GM18951 (cell line): Measurements from ENCODE around the gene ELMO1.

Experiments
- POLR2A ChIP-seq: IDR thresholded peaks from 4 replicates; pipeline ENCODE4 v1.6.1; 2011; ENCODE audit warnings: mild to moderate bottlenecking; ENCODE audit not compliant: insufficient read length, insufficient read depth; ENCODE audit errors: extremely low read depth
- in situ Hi-C: fragments of 300-500 bp; cut with MboI; formaldehyde crosslinking; loops from one replicate; pipeline ENCODE4 v1.12.0; 2022; ENCODE audit warnings: low sequenced_read_pairs, mixed read lengths, inconsistent platforms; ENCODE audit not compliant: unreplicated experiment

Gene ELMO1

GRCh38 chr7:37265876-37266275 is 182.8 kb downstream of the ELMO1 start:
- in situ Hi-C loops = no loop called here
- TF ChIP-seq POLR2A = no peak

- in situ Hi-C loops = no loop called here
- TF ChIP-seq POLR2A = no peak
These were observed 183.7 kb downstream of the ELMO1 start for GRCh38 chr7:37265006-37265405.

GRCh38 chr7:37262181-37262580 is 186.5 kb downstream of the ELMO1 start:
- no peak for TF ChIP-seq POLR2A
- in situ Hi-C loops = no loop called here

GRCh38 chr7:37259319-37259821 is 189.3 kb downstream of the ELMO1 start:
- in situ Hi-C loops = no loop called here
- no peak for TF ChIP-seq POLR2A

GRCh38 chr7:37256631-37257030 is 192.0 kb downstream of the ELMO1 start:
- in situ Hi-C loops = no loop called here
- TF ChIP-seq POLR2A = no peak

- TF ChIP-seq POLR2A = no peak
These were observed 193.2 kb downstream of the ELMO1 start for GRCh38 chr7:37255327-37255944.

GRCh38 chr7:37251222-37251621 is 197.4 kb downstream of the ELMO1 start:
- TF ChIP-seq POLR2A = no peak

More at GRCh38 chr7:37255327-37255944, 193.2 kb downstream of the ELMO1 start:
- in situ Hi-C loops = no loop called here

GRCh38 chr7:37249240-37249639 is 199.4 kb downstream of the ELMO1 start:
- in situ Hi-C loops = loop anchor here (25.0 kb wide), 1 partner anchor 263 kb away; no protein-coding TSS in a partner anchor

More at GRCh38 chr7:37251222-37251621, 197.4 kb downstream of the ELMO1 start:
- in situ Hi-C loops = no loop called here

GRCh38 chr7:37248396-37248861 is 200.2 kb downstream of the ELMO1 start:
- in situ Hi-C loops = loop anchor here (25.0 kb wide), 1 partner anchor 264 kb away; no protein-coding TSS in a partner anchor

More at GRCh38 chr7:37249240-37249639, 199.4 kb downstream of the ELMO1 start:
- TF ChIP-seq POLR2A = no peak

GRCh38 chr7:37247861-37248260 is 200.8 kb downstream of the ELMO1 start:
- in situ Hi-C loops = loop anchor here (25.0 kb wide), 1 partner anchor 264 kb away; no protein-coding TSS in a partner anchor

More at GRCh38 chr7:37248396-37248861, 200.2 kb downstream of the ELMO1 start:
- no peak for TF ChIP-seq POLR2A

GRCh38 chr7:37245590-37245989 is 203.1 kb downstream of the ELMO1 start:
- TF ChIP-seq POLR2A = no peak
- in situ Hi-C loops = loop anchor here (25.0 kb wide), 1 partner anchor 267 kb away; no protein-coding TSS in a partner anchor

More at GRCh38 chr7:37247861-37248260, 200.8 kb downstream of the ELMO1 start:
- TF ChIP-seq POLR2A = no peak

- no peak for TF ChIP-seq POLR2A
These were observed 211.8 kb downstream of the ELMO1 start for GRCh38 chr7:37236906-37237305.

GRCh38 chr7:37235813-37236212 is 212.9 kb downstream of the ELMO1 start:
- in situ Hi-C loops = loop anchor here (10.0 to 25.0 kb wide), 3 partner anchors 109 to 589 kb away; no protein-coding TSS in a partner anchor
- no peak for TF ChIP-seq POLR2A

More at GRCh38 chr7:37236906-37237305, 211.8 kb downstream of the ELMO1 start:
- in situ Hi-C loops = loop anchor here (10.0 to 25.0 kb wide), 3 partner anchors 108 to 588 kb away; no protein-coding TSS in a partner anchor
